ENCODE data around the gene CYBC1. TPM values are rescaled to one million over a fixed set of nuclear protein-coding genes. Genes with fewer than 3 reads are reported as not detected.

Gene CYBC1
- total and polyA plus RNA-seq, 10 donors = 105 to 333 (median 284) TPM

DNA sequence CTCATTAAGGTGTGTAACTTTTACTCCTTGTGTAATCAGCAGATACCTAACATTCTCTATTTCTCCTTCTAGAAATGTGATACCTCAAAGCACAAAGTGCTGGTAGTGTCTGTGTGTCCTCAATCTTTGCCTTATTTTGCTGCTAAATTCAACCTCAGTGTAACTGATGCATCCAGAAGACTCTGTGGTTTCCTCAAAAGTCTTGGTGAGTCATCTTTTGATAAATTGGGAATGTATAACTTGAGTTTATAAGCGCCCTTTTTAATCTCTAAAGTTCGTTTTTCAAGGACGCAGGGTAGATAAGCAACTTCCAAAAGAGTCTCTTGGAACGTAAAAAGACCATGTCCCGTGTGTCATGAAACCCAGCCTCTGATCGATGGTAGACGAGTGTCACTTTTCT is 18.1 kb upstream of the CYBC1 start:
- TF ChIP-seq POLR2AphosphoS5 (IDR thresholded peaks at IDR 0.05) = no peak
- TF ChIP-seq, protein P1, sequence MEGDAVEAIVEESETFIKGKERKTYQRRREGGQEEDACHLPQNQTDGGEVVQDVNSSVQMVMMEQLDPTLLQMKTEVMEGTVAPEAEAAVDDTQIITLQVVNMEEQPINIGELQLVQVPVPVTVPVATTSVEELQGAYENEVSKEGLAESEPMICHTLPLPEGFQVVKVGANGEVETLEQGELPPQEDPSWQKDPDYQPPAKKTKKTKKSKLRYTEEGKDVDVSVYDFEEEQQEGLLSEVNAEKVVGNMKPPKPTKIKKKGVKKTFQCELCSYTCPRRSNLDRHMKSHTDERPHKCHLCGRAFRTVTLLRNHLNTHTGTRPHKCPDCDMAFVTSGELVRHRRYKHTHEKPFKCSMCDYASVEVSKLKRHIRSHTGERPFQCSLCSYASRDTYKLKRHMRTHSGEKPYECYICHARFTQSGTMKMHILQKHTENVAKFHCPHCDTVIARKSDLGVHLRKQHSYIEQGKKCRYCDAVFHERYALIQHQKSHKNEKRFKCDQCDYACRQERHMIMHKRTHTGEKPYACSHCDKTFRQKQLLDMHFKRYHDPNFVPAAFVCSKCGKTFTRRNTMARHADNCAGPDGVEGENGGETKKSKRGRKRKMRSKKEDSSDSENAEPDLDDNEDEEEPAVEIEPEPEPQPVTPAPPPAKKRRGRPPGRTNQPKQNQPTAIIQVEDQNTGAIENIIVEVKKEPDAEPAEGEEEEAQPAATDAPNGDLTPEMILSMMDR (IDR thresholded peaks at IDR 0.05 in 8 of 11, conservative IDR thresholded peaks at IDR 0.05 in 3 of 11) = no peak
- no peak for TF ChIP-seq POLR2A (IDR thresholded peaks at IDR 0.05)

DNA sequence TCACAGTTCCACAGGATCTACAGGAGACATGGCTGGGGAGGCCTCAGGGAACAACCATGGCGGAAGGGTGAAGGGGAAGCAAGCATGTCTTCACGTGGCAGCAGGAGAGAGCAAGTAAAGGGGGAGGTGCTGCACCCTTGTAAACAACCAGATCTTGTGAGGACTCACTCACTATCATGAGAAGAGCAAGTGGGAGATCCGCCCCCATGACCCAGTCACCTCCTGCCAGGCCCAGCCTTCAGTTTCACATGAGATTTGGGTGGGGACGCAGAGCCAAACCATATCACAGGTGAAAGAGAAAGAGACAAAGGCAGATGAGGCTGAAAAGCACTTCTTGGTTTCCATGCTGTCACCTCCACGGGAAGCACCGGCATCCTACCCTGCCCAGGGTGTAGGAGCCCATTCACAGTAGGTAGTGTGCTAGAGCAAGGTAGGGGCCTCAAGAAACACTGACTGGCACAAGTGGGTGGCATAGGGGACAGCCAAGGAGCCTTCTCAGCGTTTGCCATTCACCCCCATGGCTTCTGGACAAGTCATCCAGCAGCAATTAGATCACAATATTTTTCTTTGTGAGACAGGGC is 14.6 kb upstream of the CYBC1 start:
- intact Hi-C loops (cut with DNase I; ENCODE audit: low total_unique reads) = no loop called here
- TF ChIP-seq POLR2AphosphoS5 (IDR thresholded peaks at IDR 0.05) = no peak
- no peak for TF ChIP-seq POLR2A (IDR thresholded peaks at IDR 0.05)
- TF ChIP-seq, protein P1 (IDR thresholded peaks at IDR 0.05 in 8 of 11, conservative IDR thresholded peaks at IDR 0.05 in 3 of 11) = no peak
- Histone ChIP-seq H3K27me3 (replicated peaks in 1 of 7) (no peaks in the 10 kb centered on the region), H3K27ac (peak overlapping the region in 2 of 8 donors; percentile 60 to 66), H3K4me1 (peaks cover 0 to 50% (median 28%) of the 10 kb centered on the region in 6 donors), H3K9me3 (no peaks in the 10 kb centered on the region), H3K36me3 (peaks cover 4 to 100% (median 94%) of the 10 kb centered on the region in 6 donors), H3K4me3 (no peak overlapping the region)
- WGBS, 5 donors = 88 to 94% (median 91%) methylated on average over 6 to 7 of the region's 7 CpGs
- no peak for DNase-seq

More for the DNA sequence above, 18.1 kb upstream of the CYBC1 start:
- no peak overlapping the region for H3K4me3 ChIP-seq
- peaks cover 7 to 99% (median 88%) of the 10 kb centered on the region in 6 donors for H3K36me3 ChIP-seq
- peaks cover 0 to 15% (median 8%) of the 10 kb centered on the region in 6 donors for H3K4me1 ChIP-seq
- no peak for DNase-seq
- 91 to 94% (median 92%) methylated on average over 7 of the region's 7 CpGs for WGBS, 5 donors
- no peaks in the 10 kb centered on the region for H3K27me3 ChIP-seq (replicated peaks in 1 of 7)
- H3K9me3 ChIP-seq = no peaks in the 10 kb centered on the region
- intact Hi-C loops (cut with DNase I; ENCODE audit: low total_unique reads) = no loop called here
- no peak overlapping the region for H3K27ac ChIP-seq

DNA sequence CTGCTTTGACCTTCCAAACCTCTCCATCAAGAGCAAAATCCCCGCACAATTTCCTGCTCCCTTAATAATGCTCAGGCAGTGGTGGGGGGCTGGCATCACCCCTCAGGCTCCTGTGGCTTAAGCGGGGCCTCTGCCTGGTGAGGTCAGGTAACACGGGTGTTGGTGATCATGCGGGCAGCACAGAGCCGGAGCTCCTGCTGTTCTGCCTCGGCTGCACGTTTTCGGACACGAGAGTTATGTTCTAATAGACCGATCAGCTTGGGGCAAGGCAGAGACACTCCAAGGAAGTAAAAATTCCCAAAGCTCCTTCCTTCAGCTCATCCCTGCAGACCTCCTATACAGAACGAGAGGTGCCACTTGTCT is 14.0 kb upstream of the CYBC1 start:
- Histone ChIP-seq H3K4me3 (no peak overlapping the region), H3K4me1 (peaks cover 5 to 56% (median 34%) of the 10 kb centered on the region in 6 donors), H3K27ac (peak overlapping the region in 3 of 8 donors; percentile 3 to 66 (median 60)), H3K9me3 (no peaks in the 10 kb centered on the region), H3K27me3 (replicated peaks in 1 of 7) (no peaks in the 10 kb centered on the region), H3K36me3 (peaks cover 4 to 99% (median 90%) of the 10 kb centered on the region in 6 donors)
- WGBS, 5 donors = 71 to 94% (median 77%) methylated on average over 11 of the region's 11 CpGs
- intact Hi-C loops (cut with DNase I; ENCODE audit: low total_unique reads) = no loop called here
- no peak for DNase-seq
- TF ChIP-seq POLR2AphosphoS5 (IDR thresholded peaks at IDR 0.05) (peak in 2 of 3 donors; percentile 3 to 54), POLR2A (IDR thresholded peaks at IDR 0.05) (no peak)
- TF ChIP-seq, protein P1 (IDR thresholded peaks at IDR 0.05 in 8 of 11, conservative IDR thresholded peaks at IDR 0.05 in 3 of 11) = no peak

DNA sequence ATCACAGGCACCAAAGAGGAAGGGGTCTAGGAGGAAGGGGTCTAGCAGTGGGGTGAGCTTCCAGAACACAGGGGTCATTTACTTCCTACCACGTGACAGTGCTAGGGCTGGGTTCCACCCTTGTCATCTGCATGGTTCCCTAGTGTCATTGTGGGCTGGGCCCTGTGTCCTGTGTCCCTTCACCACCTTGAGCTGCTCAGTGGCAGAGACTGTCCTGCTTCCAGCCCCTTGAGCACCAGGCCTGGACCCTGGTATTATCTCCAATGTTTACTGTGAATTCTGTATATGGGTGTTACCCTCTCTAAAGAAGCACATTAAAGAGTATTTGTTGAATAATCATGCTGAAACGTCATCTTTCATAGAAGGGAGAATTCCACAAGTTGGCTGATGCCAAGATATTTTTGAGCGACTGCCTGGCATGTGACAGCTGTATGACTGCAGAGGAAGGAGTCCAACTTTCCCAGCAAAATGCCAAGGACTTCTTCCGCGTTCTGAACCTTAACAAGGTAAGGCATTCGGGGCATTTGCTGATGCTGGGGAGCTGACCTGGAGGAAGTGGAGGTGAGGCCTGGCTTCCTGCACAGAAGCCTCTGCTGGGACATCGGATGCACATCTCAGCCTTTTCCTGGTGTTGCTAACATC is 13.5 kb upstream of the CYBC1 start:
- Histone ChIP-seq H3K27me3 (replicated peaks in 1 of 7) (no peaks in the 10 kb centered on the region), H3K27ac (peak overlapping the region in 6 of 8 donors; percentile 36 to 66 (median 49)), H3K4me1 (peaks cover 10 to 61% (median 39%) of the 10 kb centered on the region in 6 donors), H3K9me3 (no peaks in the 10 kb centered on the region), H3K36me3 (peaks cover 2 to 94% (median 85%) of the 10 kb centered on the region in 6 donors), H3K4me3 (no peak overlapping the region)
- no peak for DNase-seq
- intact Hi-C loops (cut with DNase I; ENCODE audit: low total_unique reads) = no loop called here
- TF ChIP-seq POLR2A (IDR thresholded peaks at IDR 0.05) (no peak), POLR2AphosphoS5 (IDR thresholded peaks at IDR 0.05) (peak in 2 of 3 donors; percentile 25 to 32)
- TF ChIP-seq, protein P1 (IDR thresholded peaks at IDR 0.05 in 8 of 11, conservative IDR thresholded peaks at IDR 0.05 in 3 of 11) = no peak
- 67 to 86% (median 76%) methylated on average over 7 of the region's 7 CpGs for WGBS, 5 donors

All from spleen (tissue), 11 donors.